Prostate gland (tissue), 2 donors: Measurements from ENCODE around the gene IPO11. TPM values are rescaled to one million over a fixed set of nuclear protein-coding genes. Genes with fewer than 3 reads are reported as not detected.

ENCODE experiments used
- DNase-seq: peaks from one replicate; pipeline ENCODE4 v3.0.0-alpha.2; 2019; ENCODE audit warnings: low spot score
- H3K27ac ChIP-seq, 2 donors: fragments of 200-600 bp; sonication (generic); 2 replicates each; pipeline ENCODE4 v1.5.1; 2017 to 2019
- H3K27me3 ChIP-seq: fragments of 200-600 bp; sonication (generic); replicated peaks from 2 replicates; pipeline ENCODE4 v1.5.1; 2019; ENCODE audit not compliant: insufficient read depth
- H3K36me3 ChIP-seq, 2 donors: fragments of 200-600 bp; sonication (generic); 1 replicate in 1 of 2; 2 replicates in 1 of 2; pipeline versions ENCODE4 v1.5.1 to v1.8.1; 2017 to 2019
- H3K4me1 ChIP-seq: fragments of 200-600 bp; sonication (generic); replicated peaks from 2 replicates; pipeline ENCODE4 v1.5.1; 2019
- H3K4me3 ChIP-seq, 2 donors: fragments of 200-600 bp; sonication (generic); 2 replicates each; pipeline ENCODE4 v1.5.1; 2017 to 2019
- H3K9me3 ChIP-seq: fragments of 200-600 bp; sonication (generic); 2 replicates; pipeline ENCODE4 v1.5.1; 2017
- POLR2A ChIP-seq: fragments of 450-650 bp; IDR thresholded peaks from one replicate; pipeline ENCODE4 v1.6.1; 2016; ENCODE audit warnings: antibody characterized with exemption, mild to moderate bottlenecking
- POLR2AphosphoS5 ChIP-seq: sonication (generic); formaldehyde crosslinking; IDR thresholded peaks from one replicate; pipeline ENCODE4 v1.6.1; 2017; ENCODE audit warnings: antibody characterized with exemption
- WGBS: methylation state at CpG from one replicate; pipeline ENCODE4 v1.1.5; 2018; 5-methylcytosine and 5-hydroxymethylcytosine counted together
- intact Hi-C: fragments of 100-400 bp; cut with DNase I; formaldehyde crosslinking; loops from one replicate; pipeline ENCODE4 v1.14.2; 2022
- total RNA-seq, 2 donors: library from RNA; depleted of rRNA; stranded (reverse); fragments of >200 nt; gene quantifications; one replicate each; pipeline ENCODE4 v1.1.0, GENCODE V29; 2016
- TF ChIP-seq, protein P1 (sequence below), 4 experiments: fragments of 200-600 bp in 2 of 4; fragments of 450-650 bp in 2 of 4; sonication (generic) in 2 of 4; IDR thresholded peaks; 1 replicate in 3 of 4; 2 replicates in 1 of 4; pipeline ENCODE4 v1.5.1; 2016 to 2019; ENCODE audit warnings: antibody characterized with exemption in 4 of 4, mild to moderate bottlenecking in 2 of 4, moderate library complexity in 2 of 4

IPO11 gene
- total RNA-seq, 2 donors from 2014 or later: 15.5 to 36.2 TPM

DNA sequence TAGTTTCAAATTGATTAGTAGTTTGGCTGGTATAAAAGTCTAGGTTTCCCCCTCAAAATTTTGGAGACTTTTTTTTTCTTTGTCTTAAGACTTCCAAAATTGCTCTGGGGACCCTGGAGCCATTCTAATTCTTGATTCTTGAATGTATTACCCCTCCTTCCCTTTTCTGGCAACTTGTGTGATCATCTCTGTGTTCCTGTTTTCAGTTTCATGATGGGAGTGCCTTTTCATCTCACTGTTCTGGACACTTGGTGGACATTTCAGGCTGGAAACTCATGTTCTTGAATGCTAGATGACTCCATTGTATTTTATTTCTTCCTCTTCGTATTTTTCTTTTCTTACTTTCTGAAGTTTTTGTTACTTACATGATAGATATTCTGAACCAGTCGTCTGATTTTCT lies 108.8 kb downstream of the IPO11 start:
- intact Hi-C loops: no loop called here
- no peak overlapping the region for H3K27ac ChIP-seq
- no peaks in the 10 kb centered on the region for H3K36me3 ChIP-seq
- no peaks in the 10 kb centered on the region for H3K9me3 ChIP-seq
- 71% methylated on average over 2 of the region's 2 CpGs for WGBS
- no peak for TF ChIP-seq POLR2A
- TF ChIP-seq, protein P1, sequence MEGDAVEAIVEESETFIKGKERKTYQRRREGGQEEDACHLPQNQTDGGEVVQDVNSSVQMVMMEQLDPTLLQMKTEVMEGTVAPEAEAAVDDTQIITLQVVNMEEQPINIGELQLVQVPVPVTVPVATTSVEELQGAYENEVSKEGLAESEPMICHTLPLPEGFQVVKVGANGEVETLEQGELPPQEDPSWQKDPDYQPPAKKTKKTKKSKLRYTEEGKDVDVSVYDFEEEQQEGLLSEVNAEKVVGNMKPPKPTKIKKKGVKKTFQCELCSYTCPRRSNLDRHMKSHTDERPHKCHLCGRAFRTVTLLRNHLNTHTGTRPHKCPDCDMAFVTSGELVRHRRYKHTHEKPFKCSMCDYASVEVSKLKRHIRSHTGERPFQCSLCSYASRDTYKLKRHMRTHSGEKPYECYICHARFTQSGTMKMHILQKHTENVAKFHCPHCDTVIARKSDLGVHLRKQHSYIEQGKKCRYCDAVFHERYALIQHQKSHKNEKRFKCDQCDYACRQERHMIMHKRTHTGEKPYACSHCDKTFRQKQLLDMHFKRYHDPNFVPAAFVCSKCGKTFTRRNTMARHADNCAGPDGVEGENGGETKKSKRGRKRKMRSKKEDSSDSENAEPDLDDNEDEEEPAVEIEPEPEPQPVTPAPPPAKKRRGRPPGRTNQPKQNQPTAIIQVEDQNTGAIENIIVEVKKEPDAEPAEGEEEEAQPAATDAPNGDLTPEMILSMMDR (IDR thresholded peaks at IDR 0.05): no peak
- TF ChIP-seq POLR2AphosphoS5: no peak
- no peaks in the 10 kb centered on the region for H3K4me1 ChIP-seq
- no peaks in the 10 kb centered on the region for H3K27me3 ChIP-seq
- no peak for DNase-seq
- H3K4me3 ChIP-seq: no peak overlapping the region

DNA sequence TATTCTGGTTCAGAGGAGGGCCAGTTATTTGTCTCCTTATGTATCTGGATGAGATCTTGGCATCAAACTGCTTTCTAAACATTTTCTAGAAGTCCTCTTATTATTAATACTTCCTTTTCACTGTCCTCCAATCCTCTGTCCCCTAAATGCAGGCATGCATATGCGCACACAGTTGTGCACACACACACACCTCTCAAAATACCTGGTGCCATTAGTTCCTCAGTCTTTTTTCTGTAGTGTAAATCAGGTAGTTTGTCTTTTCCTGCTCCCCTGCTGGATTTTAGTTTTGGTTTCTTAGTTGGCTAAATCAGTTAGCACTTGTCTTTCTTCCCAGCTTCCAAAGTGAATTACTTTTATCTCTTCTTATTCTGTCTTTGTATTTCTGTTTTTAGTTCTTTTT lies 110.2 kb downstream of the IPO11 start:
- H3K9me3 ChIP-seq: no peaks in the 10 kb centered on the region
- 97% methylated on average over 1 of the region's 1 CpG for WGBS
- no peaks in the 10 kb centered on the region for H3K27me3 ChIP-seq
- no peak overlapping the region for H3K27ac ChIP-seq
- TF ChIP-seq POLR2AphosphoS5 (no peak), POLR2A (no peak)
- TF ChIP-seq, protein P1 (IDR thresholded peaks at IDR 0.05): no peak
- H3K4me1 ChIP-seq: no peaks in the 10 kb centered on the region
- no peaks in the 10 kb centered on the region for H3K36me3 ChIP-seq
- H3K4me3 ChIP-seq: no peak overlapping the region
- DNase-seq: no peak
- intact Hi-C loops: no loop called here

DNA sequence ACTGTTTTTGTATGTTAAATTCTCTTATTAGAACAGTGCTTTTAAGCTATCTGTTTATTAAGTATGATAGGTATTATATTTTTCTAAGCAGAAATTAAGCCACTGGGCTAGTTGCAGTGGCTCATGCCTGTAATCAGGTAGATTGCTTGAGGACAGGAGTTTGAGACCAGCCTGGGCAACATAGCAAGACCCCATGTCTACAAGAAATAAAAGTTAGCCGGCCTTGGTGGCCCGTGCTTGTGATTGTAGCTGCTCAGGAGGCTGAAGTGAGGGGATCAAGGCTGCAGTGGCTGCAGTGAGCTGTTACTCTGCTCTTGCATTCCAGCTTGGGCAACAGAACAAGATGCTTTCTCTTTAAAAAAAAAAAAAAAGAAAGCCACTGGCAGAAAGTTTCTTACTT lies 121.0 kb downstream of the IPO11 start:
- TF ChIP-seq, protein P1 (IDR thresholded peaks at IDR 0.05): no peak
- no peak for TF ChIP-seq POLR2AphosphoS5
- TF ChIP-seq POLR2A: no peak
- Histone ChIP-seq H3K27me3 (no peaks in the 10 kb centered on the region), H3K9me3 (no peaks in the 10 kb centered on the region), H3K27ac (no peak overlapping the region), H3K4me1 (no peaks in the 10 kb centered on the region), H3K36me3 (no peaks in the 10 kb centered on the region), H3K4me3 (no peak overlapping the region)
- 93% methylated on average over 2 of the region's 2 CpGs for WGBS
- DNase-seq: no peak
- intact Hi-C loops: no loop called here

DNA sequence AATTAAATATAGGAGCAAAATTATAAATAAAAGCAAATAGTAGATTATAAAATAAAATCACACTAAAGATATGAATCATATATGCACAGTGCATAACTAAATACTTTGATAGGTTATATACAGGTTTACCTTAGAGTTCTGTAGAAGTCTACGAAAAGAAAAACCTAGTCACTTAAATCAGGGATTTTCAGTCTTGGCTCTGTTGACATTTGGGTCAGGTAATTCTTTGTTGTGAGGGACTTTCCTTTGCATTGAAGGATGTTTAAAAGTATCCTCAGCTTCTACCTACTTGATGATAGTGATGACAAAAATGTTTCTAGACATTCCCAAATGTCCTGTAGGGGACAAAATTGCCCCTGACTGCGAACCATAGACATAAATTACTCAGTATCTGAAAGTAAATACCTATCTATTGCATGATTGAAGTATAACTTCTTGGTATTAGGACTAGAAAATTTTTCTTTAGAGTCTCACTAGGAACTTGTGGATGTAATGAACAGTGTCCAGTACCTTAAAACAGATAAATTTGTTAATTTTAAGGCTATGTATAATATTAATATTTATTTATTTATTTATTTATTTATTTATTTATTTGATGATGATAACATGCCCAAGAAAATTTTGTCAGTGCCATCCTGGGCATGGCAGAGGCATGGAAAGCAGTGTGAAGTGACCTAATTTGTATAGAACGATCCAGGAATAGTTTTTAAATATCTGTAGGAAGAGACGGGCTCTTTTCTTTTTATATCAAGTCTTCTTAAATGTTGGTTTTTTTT lies 122.1 kb downstream of the IPO11 start:
- intact Hi-C loops: no loop called here
- Histone ChIP-seq H3K4me1 (no peaks in the 10 kb centered on the region), H3K27me3 (no peaks in the 10 kb centered on the region), H3K9me3 (no peaks in the 10 kb centered on the region), H3K36me3 (no peaks in the 10 kb centered on the region), H3K27ac (no peak overlapping the region), H3K4me3 (no peak overlapping the region)
- TF ChIP-seq POLR2AphosphoS5: no peak
- no peak for TF ChIP-seq POLR2A
- TF ChIP-seq, protein P1 (IDR thresholded peaks at IDR 0.05): no peak
- 47% methylated on average over 4 of the region's 4 CpGs for WGBS
- no peak for DNase-seq

DNA sequence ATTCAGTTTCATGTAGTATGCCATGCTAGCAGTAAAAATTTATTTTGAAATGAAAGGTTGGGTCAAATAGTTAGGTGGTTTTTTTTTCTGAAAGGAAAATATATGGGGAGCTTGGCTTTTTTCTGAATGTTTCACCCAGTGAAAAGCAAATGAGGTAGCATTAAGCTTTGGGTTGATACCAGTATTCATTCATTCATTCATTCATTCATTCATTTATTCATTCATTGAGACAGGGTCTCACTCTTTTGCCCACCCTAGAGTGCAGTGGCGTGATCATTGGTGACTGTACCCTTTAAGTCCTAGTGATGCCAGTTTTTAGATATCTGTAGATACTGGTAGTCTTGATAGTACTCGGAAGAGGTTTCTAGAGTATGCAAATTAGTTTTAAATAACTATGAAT lies 123.7 kb downstream of the IPO11 start:
- intact Hi-C loops: no loop called here
- 97% methylated on average over 2 of the region's 2 CpGs for WGBS
- no peak overlapping the region for H3K4me3 ChIP-seq
- no peak overlapping the region for H3K27ac ChIP-seq
- no peaks in the 10 kb centered on the region for H3K4me1 ChIP-seq
- H3K27me3 ChIP-seq: no peaks in the 10 kb centered on the region
- no peak for TF ChIP-seq POLR2A
- TF ChIP-seq, protein P1 (IDR thresholded peaks at IDR 0.05): no peak
- TF ChIP-seq POLR2AphosphoS5: no peak
- no peaks in the 10 kb centered on the region for H3K9me3 ChIP-seq
- no peaks in the 10 kb centered on the region for H3K36me3 ChIP-seq
- DNase-seq: no peak
